ENCODE measurements around the gene ZBTB20.

ZBTB20 gene

GRCh38 chr3:114484919-114485318 lies 662.2 kb downstream of the ZBTB20 start:
- Histone ChIP-seq H3K27ac (replicated peaks) (no peak overlapping the region), H3K4me3 (replicated peaks; ENCODE audit: insufficient read depth, low read length) (no peak overlapping the region), H3K27me3 (ENCODE audit: insufficient read depth, poor library complexity, severe bottlenecking) (no peaks in the 10 kb centered on the region)
- no peak for DNase-seq (ENCODE audit: low read depth in 1 of 2, low spot score in 1 of 2)
- no peak for TF ChIP-seq CTCF (IDR thresholded peaks at IDR 0.05; ENCODE audit: insufficient read depth, low read length)
- no peak for TF ChIP-seq GABPA (IDR thresholded peaks at IDR 0.05; ENCODE audit: low read depth)
- no peak for TF ChIP-seq REST (IDR thresholded peaks at IDR 0.05; ENCODE audit: insufficient replicate concordance, low read depth)
- no peak for TF ChIP-seq POLR2AphosphoS5 (IDR thresholded peaks at IDR 0.05; ENCODE audit: low read depth)
- no peak for TF ChIP-seq SPI1 (IDR thresholded peaks at IDR 0.05; ENCODE audit: borderline replicate concordance, low read depth)

- H3K4me3 ChIP-seq (replicated peaks; ENCODE audit: insufficient read depth, low read length): no peak overlapping the region
- TF ChIP-seq REST (IDR thresholded peaks at IDR 0.05; ENCODE audit: insufficient replicate concordance, low read depth) (no peak), CTCF (IDR thresholded peaks at IDR 0.05; ENCODE audit: insufficient read depth, low read length) (no peak), POLR2AphosphoS5 (IDR thresholded peaks at IDR 0.05; ENCODE audit: low read depth) (no peak), SPI1 (IDR thresholded peaks at IDR 0.05; ENCODE audit: borderline replicate concordance, low read depth) (no peak), GABPA (IDR thresholded peaks at IDR 0.05; ENCODE audit: low read depth) (no peak)
- DNase-seq (ENCODE audit: low read depth in 1 of 2, low spot score in 1 of 2): no peak
- no peaks in the 10 kb centered on the region for H3K27me3 ChIP-seq (ENCODE audit: insufficient read depth, poor library complexity, severe bottlenecking)
- no peak overlapping the region for H3K27ac ChIP-seq (replicated peaks)
Observed at GRCh38 chr3:114481113-114481512, 666.0 kb downstream of the ZBTB20 start.

GRCh38 chr3:114480442-114480841 lies 666.6 kb downstream of the ZBTB20 start:
- DNase-seq (ENCODE audit: low read depth in 1 of 2, low spot score in 1 of 2): no peak
- no peak overlapping the region for H3K4me3 ChIP-seq (replicated peaks; ENCODE audit: insufficient read depth, low read length)
- no peaks in the 10 kb centered on the region for H3K27me3 ChIP-seq (ENCODE audit: insufficient read depth, poor library complexity, severe bottlenecking)
- TF ChIP-seq CTCF (IDR thresholded peaks at IDR 0.05; ENCODE audit: insufficient read depth, low read length) (no peak), POLR2AphosphoS5 (IDR thresholded peaks at IDR 0.05; ENCODE audit: low read depth) (no peak), GABPA (IDR thresholded peaks at IDR 0.05; ENCODE audit: low read depth) (no peak), SPI1 (IDR thresholded peaks at IDR 0.05; ENCODE audit: borderline replicate concordance, low read depth) (no peak), REST (IDR thresholded peaks at IDR 0.05; ENCODE audit: insufficient replicate concordance, low read depth) (no peak)
- no peak overlapping the region for H3K27ac ChIP-seq (replicated peaks)
